DND-41 (cell line): ENCODE results near the gene SLC15A5.

Experiments
- ATAC-seq: fragments of 200-7000 bp; cut with Tn5 transposase; 3 replicates; pipeline ENCODE4 v1.9.1; 2021; ENCODE audit warnings: low read depth; ENCODE audit not compliant: insufficient read depth
- DNase-seq: peaks from one replicate; pipeline ENCODE4 v3.0.0-alpha.2; 2020
- H2AFZ ChIP-seq: 2 replicates; pipeline ENCODE4 v1.6.0; 2012; ENCODE audit warnings: low read depth, low read length
- H3K27ac ChIP-seq: 2 replicates; pipeline ENCODE4 v1.5.1; 2012; ENCODE audit warnings: low read length, inconsistent platforms
- H3K27me3 ChIP-seq: fragments of 200-600 bp; sonication (generic); 2 replicates; pipeline ENCODE4 v1.6.0; 2012; ENCODE audit warnings: low read length, mild to moderate bottlenecking, inconsistent platforms; ENCODE audit not compliant: insufficient read depth, poor library complexity
- H3K36me3 ChIP-seq: 2 replicates; pipeline ENCODE4 v1.5.1; 2012; ENCODE audit warnings: low read length, inconsistent platforms; ENCODE audit not compliant: insufficient read depth
- H3K4me1 ChIP-seq: 2 replicates; pipeline ENCODE4 v1.5.1; 2012; ENCODE audit warnings: mild to moderate bottlenecking, low read length; ENCODE audit not compliant: insufficient read depth
- H3K4me2 ChIP-seq: 2 replicates; pipeline ENCODE4 v1.6.0; 2012; ENCODE audit warnings: mild to moderate bottlenecking, moderate library complexity, low read length, inconsistent platforms; ENCODE audit not compliant: insufficient read depth
- H3K4me3 ChIP-seq, 2 experiments: fragments of 200-600 bp in 1 of 2; shearing (Covaris generic) in 1 of 2; 2 replicates each; pipeline ENCODE4 v1.5.1; 2012 to 2016; ENCODE audit warnings: inconsistent platforms in 2 of 2, low read length in 2 of 2, mild to moderate bottlenecking in 2 of 2, low read depth in 1 of 2, moderate library complexity in 1 of 2
- H3K79me2 ChIP-seq: 2 replicates; pipeline ENCODE4 v1.6.0; 2012; ENCODE audit warnings: low read length, inconsistent platforms; ENCODE audit not compliant: insufficient read depth
- H3K9ac ChIP-seq: 2 replicates; pipeline ENCODE4 v1.6.0; 2012; ENCODE audit warnings: low read depth, mild to moderate bottlenecking, inconsistent platforms, low read length, moderate library complexity
- H3K9me3 ChIP-seq: 2 replicates; pipeline ENCODE4 v1.5.1; 2012; ENCODE audit warnings: low read length, moderate library complexity, mild to moderate bottlenecking, inconsistent platforms; ENCODE audit not compliant: insufficient read depth, severe bottlenecking
- H4K20me1 ChIP-seq: 2 replicates; pipeline ENCODE4 v1.6.0; 2012; ENCODE audit warnings: low read length; ENCODE audit not compliant: insufficient read depth
- CTCF ChIP-seq: IDR thresholded peaks from 2 replicates; pipeline ENCODE4 v1.5.1; 2012; ENCODE audit warnings: borderline replicate concordance, low read length, moderate library complexity, mild to moderate bottlenecking; ENCODE audit not compliant: poor library complexity, severe bottlenecking; ENCODE audit errors: extremely low read depth
- EZH2 ChIP-seq: IDR thresholded peaks from 3 replicates; pipeline ENCODE4 v1.6.1; 2012; ENCODE audit warnings: borderline replicate concordance, low read depth, mild to moderate bottlenecking, moderate library complexity, low read length, inconsistent platforms; ENCODE audit not compliant: severe bottlenecking

The SLC15A5 gene

DNA sequence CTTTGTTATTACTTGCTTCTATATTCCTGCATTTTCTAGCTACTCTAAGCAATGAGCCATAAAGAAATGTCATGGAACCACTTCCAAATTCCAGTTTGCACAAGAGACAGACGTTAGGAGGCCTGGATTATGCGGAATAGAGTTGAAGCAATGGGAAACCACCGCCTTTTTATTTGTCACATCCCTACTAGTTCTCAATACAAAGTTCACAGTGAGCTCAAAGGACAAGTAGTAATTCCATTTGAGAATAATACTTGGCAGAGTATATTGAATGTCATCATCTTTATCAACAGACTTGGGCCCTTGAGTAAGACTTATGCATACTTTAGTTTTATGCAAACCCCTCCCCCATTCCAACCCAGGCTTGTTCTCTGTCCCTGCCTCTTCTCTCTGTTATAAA, 3.7 kb upstream of the SLC15A5 start:
- no peaks in the 10 kb centered on the region for H3K4me1 ChIP-seq
- no peak overlapping the region for H3K4me3 ChIP-seq
- H3K4me2 ChIP-seq: no peak overlapping the region
- no peak overlapping the region for H3K9ac ChIP-seq
- no peaks in the 10 kb centered on the region for H3K36me3 ChIP-seq
- TF ChIP-seq CTCF: no peak
- no peak for TF ChIP-seq EZH2
- H3K79me2 ChIP-seq: no peaks in the 10 kb centered on the region
- no peak overlapping the region for H2AFZ ChIP-seq
- no peak for ATAC-seq
- no peak overlapping the region for H3K27ac ChIP-seq
- H3K9me3 ChIP-seq: no peaks in the 10 kb centered on the region
- no peaks in the 10 kb centered on the region for H4K20me1 ChIP-seq
- no peaks in the 10 kb centered on the region for H3K27me3 ChIP-seq
- no peak for DNase-seq

GRCh38 chr12:16272222-16272621, 5.3 kb downstream of the SLC15A5 start:
- no peak for TF ChIP-seq EZH2
- TF ChIP-seq CTCF: no peak
- DNase-seq (no peak), ATAC-seq (no peak)
- Histone ChIP-seq H4K20me1 (no peaks in the 10 kb centered on the region), H3K4me2 (no peak overlapping the region), H3K9ac (no peak overlapping the region), H3K36me3 (no peaks in the 10 kb centered on the region), H3K27ac (no peak overlapping the region), H3K79me2 (no peaks in the 10 kb centered on the region), H3K4me3 (no peak overlapping the region), H2AFZ (no peak overlapping the region), H3K27me3 (no peaks in the 10 kb centered on the region), H3K9me3 (no peaks in the 10 kb centered on the region), H3K4me1 (no peaks in the 10 kb centered on the region)

GRCh38 chr12:16271062-16271461, 6.4 kb downstream of the SLC15A5 start:
- no peak overlapping the region for H3K4me3 ChIP-seq
- no peaks in the 10 kb centered on the region for H3K36me3 ChIP-seq
- no peaks in the 10 kb centered on the region for H3K79me2 ChIP-seq
- no peaks in the 10 kb centered on the region for H3K9me3 ChIP-seq
- H2AFZ ChIP-seq: no peak overlapping the region
- no peak overlapping the region for H3K9ac ChIP-seq
- no peak overlapping the region for H3K4me2 ChIP-seq
- TF ChIP-seq EZH2 (no peak), CTCF (no peak)
- no peak overlapping the region for H3K27ac ChIP-seq
- no peaks in the 10 kb centered on the region for H3K27me3 ChIP-seq
- H4K20me1 ChIP-seq: no peaks in the 10 kb centered on the region
- DNase-seq (no peak), ATAC-seq (no peak)
- no peaks in the 10 kb centered on the region for H3K4me1 ChIP-seq

GRCh38 chr12:16269946-16270345, 7.5 kb downstream of the SLC15A5 start:
- Histone ChIP-seq H3K4me2 (no peak overlapping the region), H3K4me3 (no peak overlapping the region), H3K27ac (no peak overlapping the region), H2AFZ (no peak overlapping the region), H3K79me2 (no peaks in the 10 kb centered on the region), H3K36me3 (no peaks in the 10 kb centered on the region), H3K9ac (no peak overlapping the region), H3K4me1 (no peaks in the 10 kb centered on the region), H3K27me3 (no peaks in the 10 kb centered on the region), H3K9me3 (no peaks in the 10 kb centered on the region), H4K20me1 (no peaks in the 10 kb centered on the region)
- ATAC-seq (no peak), DNase-seq (no peak)
- TF ChIP-seq CTCF: no peak
- TF ChIP-seq EZH2: no peak
